IPS-NIHi7 (cell line): ENCODE results near the gene TAF1.
"Not testable (repeated sequence)": the region's sequence is repeated elsewhere in the genome, so short reads cannot be mapped to it uniquely, and the experiment has no call there.

Experiments
- DNase-seq: peaks from one replicate; pipeline ENCODE4 v3.0.0; 2012; ENCODE audit warnings: mixed read lengths; ENCODE audit errors: extremely low spot score

The TAF1 gene

GRCh38 chrX:71496476-71496875, 130.3 kb downstream of the TAF1 start:
- DNase-seq = no peak

- not testable (repeated sequence) for DNase-seq
These were observed 135.9 kb downstream of the TAF1 start for GRCh38 chrX:71502080-71502479.

GRCh38 chrX:71504346-71504745, 138.2 kb downstream of the TAF1 start:
- no peak for DNase-seq

GRCh38 chrX:71509289-71509688, 143.1 kb downstream of the TAF1 start:
- no peak for DNase-seq

GRCh38 chrX:71510161-71510560, 144.0 kb downstream of the TAF1 start:
- DNase-seq = no peak

- DNase-seq = not testable (repeated sequence)
These were observed 147.6 kb downstream of the TAF1 start for GRCh38 chrX:71513731-71514130.

- DNase-seq = no peak
These were observed 148.3 kb downstream of the TAF1 start for GRCh38 chrX:71514367-71515037.

GRCh38 chrX:71515038-71515396, 148.9 kb downstream of the TAF1 start:
- DNase-seq = no peak
